ENCODE data around the gene GP1BB. TPM values are rescaled to one million over a fixed set of nuclear protein-coding genes. Genes with fewer than 3 reads are reported as not detected.
"Not testable (repeated sequence)": the region's sequence is repeated elsewhere in the genome, so short reads cannot be mapped to it uniquely, and the experiment has no call there.

Gene GP1BB
- total and polyA plus RNA-seq, 11 donors = 1.4 to 52.2 (median 10.7) TPM; not detected in 3

DNA sequence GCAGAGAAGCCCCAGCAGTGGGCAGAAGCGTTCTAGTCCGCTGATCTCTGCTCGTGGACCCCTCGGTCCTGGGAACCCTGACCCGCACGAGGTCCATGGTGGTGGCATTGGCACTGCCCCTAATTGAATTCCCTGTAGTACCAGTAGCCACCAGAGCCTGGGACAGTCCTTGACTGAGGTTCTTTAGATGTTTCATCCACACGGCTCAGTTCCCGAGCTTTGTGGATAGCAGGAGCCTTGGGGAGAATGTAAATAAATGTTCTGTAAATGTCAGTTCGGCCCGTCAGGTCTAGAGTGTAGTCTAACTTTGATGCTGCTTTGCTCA is 48.4 kb upstream of the GP1BB start:
- ATAC-seq = no peak
- intact Hi-C loops (cut with DNase I) = loop anchor here in 1 of 10 donors (5.0 kb wide), 1 partner anchor 42 kb away; no protein-coding TSS in a partner anchor
- WGBS, 4 donors = 87 to 91% (median 90%) methylated on average over 10 of the region's 10 CpGs

DNA sequence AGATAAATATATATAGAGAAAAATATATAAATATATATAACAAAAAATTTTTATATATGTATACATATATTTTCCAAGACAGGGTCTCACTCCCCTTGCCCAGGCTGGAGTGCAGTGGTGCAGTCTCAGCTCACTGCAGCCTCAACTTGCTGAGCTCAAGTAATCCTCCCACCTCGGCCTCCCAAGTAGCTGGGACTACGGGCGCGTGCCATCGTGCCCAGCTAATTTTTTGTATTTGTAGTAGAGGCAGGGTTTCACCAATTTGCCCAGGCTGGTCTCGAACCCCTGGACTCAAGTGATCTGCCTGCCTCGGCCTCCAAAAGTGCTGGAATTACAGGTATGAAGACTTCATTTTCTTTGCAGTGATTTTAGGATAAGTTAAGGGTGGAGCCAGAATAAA is 47.9 kb upstream of the GP1BB start:
- 83 to 91% (median 89%) methylated on average over 7 of the region's 7 CpGs for WGBS, 4 donors
- no peak for DNase-seq

More for the DNA sequence above, 48.4 kb upstream of the GP1BB start:
- H3K4me1 ChIP-seq = peaks cover 0 to 7% (median 0%) of the 10 kb centered on the region in 12 donors
- no peaks in the 10 kb centered on the region for H3K9me3 ChIP-seq
- DNase-seq = no peak
- no peak overlapping the region for H3K4me3 ChIP-seq
- H3K27me3 ChIP-seq = peaks cover 0 to 4% (median 0%) of the 10 kb centered on the region in 9 donors
- no peak overlapping the region for H3K27ac ChIP-seq
- H3K36me3 ChIP-seq = no peaks in the 10 kb centered on the region
- TF ChIP-seq, protein P1, sequence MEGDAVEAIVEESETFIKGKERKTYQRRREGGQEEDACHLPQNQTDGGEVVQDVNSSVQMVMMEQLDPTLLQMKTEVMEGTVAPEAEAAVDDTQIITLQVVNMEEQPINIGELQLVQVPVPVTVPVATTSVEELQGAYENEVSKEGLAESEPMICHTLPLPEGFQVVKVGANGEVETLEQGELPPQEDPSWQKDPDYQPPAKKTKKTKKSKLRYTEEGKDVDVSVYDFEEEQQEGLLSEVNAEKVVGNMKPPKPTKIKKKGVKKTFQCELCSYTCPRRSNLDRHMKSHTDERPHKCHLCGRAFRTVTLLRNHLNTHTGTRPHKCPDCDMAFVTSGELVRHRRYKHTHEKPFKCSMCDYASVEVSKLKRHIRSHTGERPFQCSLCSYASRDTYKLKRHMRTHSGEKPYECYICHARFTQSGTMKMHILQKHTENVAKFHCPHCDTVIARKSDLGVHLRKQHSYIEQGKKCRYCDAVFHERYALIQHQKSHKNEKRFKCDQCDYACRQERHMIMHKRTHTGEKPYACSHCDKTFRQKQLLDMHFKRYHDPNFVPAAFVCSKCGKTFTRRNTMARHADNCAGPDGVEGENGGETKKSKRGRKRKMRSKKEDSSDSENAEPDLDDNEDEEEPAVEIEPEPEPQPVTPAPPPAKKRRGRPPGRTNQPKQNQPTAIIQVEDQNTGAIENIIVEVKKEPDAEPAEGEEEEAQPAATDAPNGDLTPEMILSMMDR (IDR thresholded peaks at IDR 0.05) = no peak
- no peak for TF ChIP-seq POLR2A (IDR thresholded peaks at IDR 0.05)

DNA sequence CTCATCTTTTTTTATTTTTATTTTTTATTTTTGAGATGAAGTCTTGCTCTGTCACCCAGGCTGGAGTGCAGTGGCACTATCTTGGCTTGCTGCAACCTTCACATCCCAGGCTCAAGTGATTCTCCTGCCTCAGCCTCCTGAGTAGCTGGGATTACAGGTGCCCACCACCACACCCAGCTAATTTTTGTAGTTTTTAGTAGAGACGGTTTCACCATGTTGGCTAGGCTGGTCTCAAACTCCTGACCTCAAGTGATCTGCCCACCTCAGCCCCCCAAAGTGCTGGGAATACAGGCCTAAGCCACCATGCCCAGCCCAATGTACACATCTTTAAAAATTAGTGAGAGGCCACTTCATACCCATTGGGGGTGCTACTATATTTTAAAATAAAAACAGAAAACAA is 46.9 kb upstream of the GP1BB start:
- intact Hi-C loops (cut with DNase I) = loop anchor here in 1 of 10 donors (5.0 kb wide), 1 partner anchor 41 kb away; no protein-coding TSS in a partner anchor
- not testable (repeated sequence) for DNase-seq, H3K4me1 ChIP-seq, H3K27ac ChIP-seq, H3K9me3 ChIP-seq, H3K4me3 ChIP-seq, H3K36me3 ChIP-seq, ATAC-seq
- peaks cover 0 to 16% (median 2%) of the 10 kb centered on the region in 9 donors for H3K27me3 ChIP-seq
- 73 to 98% (median 84%) methylated on average over 1 of the region's 1 CpG for WGBS, 4 donors

More for the DNA sequence above, 47.9 kb upstream of the GP1BB start:
- no peaks in the 10 kb centered on the region for H3K9me3 ChIP-seq
- TF ChIP-seq POLR2A (IDR thresholded peaks at IDR 0.05) = no peak
- TF ChIP-seq, protein P1 (IDR thresholded peaks at IDR 0.05) = no peak
- H3K36me3 ChIP-seq = no peaks in the 10 kb centered on the region
- peaks cover 0 to 8% (median 0%) of the 10 kb centered on the region in 9 donors for H3K27me3 ChIP-seq
- intact Hi-C loops (cut with DNase I) = loop anchor here in 1 of 10 donors (5.0 kb wide), 1 partner anchor 42 kb away; no protein-coding TSS in a partner anchor
- H3K4me3 ChIP-seq = no peak overlapping the region
- peaks cover 0 to 5% (median 0%) of the 10 kb centered on the region in 12 donors for H3K4me1 ChIP-seq
- no peak for ATAC-seq
- no peak overlapping the region for H3K27ac ChIP-seq

DNA sequence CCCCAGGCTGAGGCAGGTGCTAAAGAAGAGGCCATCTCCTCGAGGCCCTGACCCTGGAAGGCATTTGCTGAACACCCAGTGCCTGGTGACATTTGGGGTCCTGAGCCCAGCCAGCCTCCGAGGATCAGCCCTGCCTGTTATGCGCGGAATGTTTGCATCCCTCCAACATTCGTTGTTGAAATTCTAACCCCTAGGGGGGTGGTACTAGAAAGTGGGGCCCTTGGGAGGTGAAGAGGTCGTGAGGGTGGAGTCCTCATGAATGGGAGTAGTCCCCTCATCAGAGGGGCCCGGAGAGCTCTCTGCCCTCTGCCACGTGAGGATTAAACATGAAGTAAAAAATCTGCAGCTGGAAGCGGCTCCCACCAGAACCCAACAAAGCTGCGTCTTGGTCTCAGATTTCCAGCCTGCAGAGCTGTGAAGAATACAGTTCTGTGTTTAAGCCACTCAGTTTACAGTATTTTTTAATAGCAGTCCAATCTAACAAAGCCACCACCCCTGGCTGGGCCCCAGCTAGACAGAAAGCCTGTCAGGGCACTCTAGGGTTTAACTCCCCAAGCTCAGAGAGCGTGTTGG is 44.3 kb upstream of the GP1BB start:
- intact Hi-C loops (cut with DNase I) = loop anchor here in 5 of 10 donors (2.0 to 5.0 kb wide), 3 partner anchors 38 to 40 kb away; no protein-coding TSS in a partner anchor
- Histone ChIP-seq H3K9me3 (no peaks in the 10 kb centered on the region), H3K36me3 (no peaks in the 10 kb centered on the region), H3K27me3 (peaks cover 0 to 16% (median 3%) of the 10 kb centered on the region in 9 donors), H3K4me1 (peaks cover 0 to 5% (median 0%) of the 10 kb centered on the region in 12 donors), H3K27ac (no peak overlapping the region), H3K4me3 (no peak overlapping the region)
- WGBS, 4 donors = 66 to 78% (median 70%) methylated on average over 10 to 11 of the region's 11 CpGs
- DNase-seq = no peak
- no peak for ATAC-seq
- TF ChIP-seq, protein P1 (IDR thresholded peaks at IDR 0.05) = no peak
- no peak for TF ChIP-seq POLR2A (IDR thresholded peaks at IDR 0.05)
